Left ventricle myocardium inferior (tissue), 1 donor: ENCODE results near the gene LEO1. TPM values are rescaled to one million over a fixed set of nuclear protein-coding genes. Genes with fewer than 3 reads are reported as not detected.

ENCODE experiments used
- DNase-seq: peaks from one replicate; pipeline ENCODE4 v3.0.0-alpha.2; 2020
- H3K27ac ChIP-seq: fragments of 200-600 bp; replicated peaks from 2 replicates; pipeline ENCODE4 v1.8.0; 2021
- H3K27me3 ChIP-seq: fragments of 200-600 bp; 2 replicates; pipeline ENCODE4 v1.8.0; 2021; ENCODE audit warnings: low read depth
- H3K36me3 ChIP-seq: fragments of 200-600 bp; 2 replicates; pipeline ENCODE4 v1.8.0; 2021
- H3K4me1 ChIP-seq: fragments of 200-600 bp; 2 replicates; pipeline ENCODE4 v1.8.0; 2021
- H3K4me3 ChIP-seq: fragments of 200-600 bp; 2 replicates; pipeline ENCODE4 v1.8.0; 2021; ENCODE audit warnings: mild to moderate bottlenecking, moderate library complexity
- H3K9me3 ChIP-seq: fragments of 200-600 bp; replicated peaks from 2 replicates; pipeline ENCODE4 v1.8.0; 2021
- CTCF ChIP-seq: fragments of 200-600 bp; IDR thresholded peaks from 2 replicates; pipeline ENCODE4 v1.8.0; 2021; ENCODE audit warnings: antibody characterized with exemption, mild to moderate bottlenecking, borderline replicate concordance
- intact Hi-C: fragments of 100-400 bp; cut with micrococcal nuclease; formaldehyde crosslinking; loops from one replicate; pipeline ENCODE4 v1.11.0; 2022
- total RNA-seq: library from RNA; stranded (reverse); fragmentation: NEBNext Ultra II Directional; extraction: Animal tissue kit (Norgen Biotek cat#: 25700); gene quantifications from one replicate; pipeline ENCODE4 v1.2.1, GENCODE V29; 2021
- donor health status: DM: no; HTN: yes; CAD: no; lungs with severe emphysema.

The LEO1 gene
- total RNA-seq, 1 donor from 2014 or later = 9.7 TPM

- H3K27me3 ChIP-seq = no peaks in the 10 kb centered on the region
- intact Hi-C loops = no loop called here
- no peak for TF ChIP-seq CTCF
- H3K36me3 ChIP-seq = peaks cover 7% of the 10 kb centered on the region
- H3K27ac ChIP-seq = no peak overlapping the region
- H3K4me1 ChIP-seq = peaks cover 26% of the 10 kb centered on the region
- no peak for DNase-seq
- H3K4me3 ChIP-seq = no peak overlapping the region
- H3K9me3 ChIP-seq = peaks cover 2% of the 10 kb centered on the region
These were observed 1.6 kb upstream of the LEO1 start for GRCh38 chr15:51973220-51973619.

- DNase-seq = no peak
- Histone ChIP-seq H3K27me3 (no peaks in the 10 kb centered on the region), H3K4me1 (peaks cover 26% of the 10 kb centered on the region), H3K27ac (peak overlapping the region; percentile 93), H3K36me3 (peaks cover 19% of the 10 kb centered on the region), H3K9me3 (peaks cover 18% of the 10 kb centered on the region), H3K4me3 (peak overlapping the region; percentile 89)
- no peak for TF ChIP-seq CTCF
- intact Hi-C loops = no loop called here
These were observed 575 bp downstream of the LEO1 start for GRCh38 chr15:51971032-51971374.

GRCh38 chr15:51970132-51970817, 1.3 kb downstream of the LEO1 start:
- Histone ChIP-seq H3K4me1 (peaks cover 26% of the 10 kb centered on the region), H3K9me3 (peaks cover 18% of the 10 kb centered on the region), H3K27ac (no peak overlapping the region), H3K27me3 (no peaks in the 10 kb centered on the region), H3K36me3 (peaks cover 26% of the 10 kb centered on the region), H3K4me3 (peak overlapping the region; percentile 89)
- no peak for DNase-seq
- intact Hi-C loops = no loop called here
- TF ChIP-seq CTCF = no peak

GRCh38 chr15:51969728-51970127, 1.9 kb downstream of the LEO1 start:
- no peak overlapping the region for H3K4me3 ChIP-seq
- intact Hi-C loops = no loop called here
- H3K4me1 ChIP-seq = peaks cover 26% of the 10 kb centered on the region
- H3K9me3 ChIP-seq = peaks cover 18% of the 10 kb centered on the region
- no peaks in the 10 kb centered on the region for H3K27me3 ChIP-seq
- no peak for DNase-seq
- H3K27ac ChIP-seq = no peak overlapping the region
- H3K36me3 ChIP-seq = peaks cover 28% of the 10 kb centered on the region
- TF ChIP-seq CTCF = no peak

DNA sequence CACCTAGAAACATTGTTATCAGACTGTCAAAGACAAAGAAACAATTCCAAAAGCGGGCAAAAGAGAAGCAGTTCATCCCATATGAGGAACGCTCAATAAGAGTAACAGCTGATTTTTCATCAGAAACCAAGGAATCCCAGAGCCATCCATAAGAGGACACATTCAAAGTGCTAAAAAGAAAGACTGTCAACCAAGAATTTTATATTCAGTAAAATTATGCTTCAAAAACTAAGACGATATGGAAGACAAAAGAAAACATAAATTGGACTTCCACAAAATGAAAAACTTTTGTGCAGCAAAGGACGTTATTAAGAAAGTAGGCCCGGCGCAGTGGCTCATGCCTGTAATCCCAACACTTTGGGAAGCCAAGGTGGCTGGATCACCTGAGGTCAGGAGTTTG, 4.0 kb downstream of the LEO1 start:
- Histone ChIP-seq H3K4me3 (no peak overlapping the region), H3K4me1 (peaks cover 20% of the 10 kb centered on the region), H3K9me3 (peaks cover 18% of the 10 kb centered on the region), H3K27me3 (no peaks in the 10 kb centered on the region), H3K27ac (no peak overlapping the region), H3K36me3 (peaks cover 31% of the 10 kb centered on the region)
- DNase-seq = no peak
- no peak for TF ChIP-seq CTCF
- intact Hi-C loops = no loop called here

- Histone ChIP-seq H3K4me1 (peaks cover 15% of the 10 kb centered on the region), H3K36me3 (peaks cover 45% of the 10 kb centered on the region), H3K4me3 (no peak overlapping the region), H3K27me3 (no peaks in the 10 kb centered on the region), H3K27ac (no peak overlapping the region), H3K9me3 (peaks cover 18% of the 10 kb centered on the region)
- no peak for TF ChIP-seq CTCF
- intact Hi-C loops = no loop called here
- no peak for DNase-seq
These were observed 5.4 kb downstream of the LEO1 start for GRCh38 chr15:51966192-51966591.
